GM23338 (cell line): ENCODE results near the gene QRICH1. TPM values are rescaled to one million over a fixed set of nuclear protein-coding genes. Genes with fewer than 3 reads are reported as not detected.

Source experiments
- ATAC-seq: fragments of 200-7000 bp; cut with Tn5 transposase; 3 replicates; pipeline ENCODE4 v1.9.1; 2020
- DNase-seq: peaks from one replicate; pipeline ENCODE4 v3.0.0-alpha.2; 2015; ENCODE audit warnings: low spot score
- H2AFZ ChIP-seq: fragments of 200-600 bp; sonication (generic); 2 replicates; pipeline ENCODE4 v1.8.0; 2016; ENCODE audit warnings: antibody characterized with exemption, mild to moderate bottlenecking, moderate library complexity
- H3F3A ChIP-seq: fragments of 200-600 bp; sonication (generic); replicated peaks from 2 replicates; pipeline ENCODE4 v1.8.0; 2017; ENCODE audit warnings: antibody characterized with exemption, mixed run types, low read depth
- H3K27ac ChIP-seq: fragments of 200-600 bp; sonication (generic); 2 replicates; pipeline ENCODE4 v1.6.1; 2016; ENCODE audit warnings: low read depth
- H3K27me3 ChIP-seq: fragments of 200-600 bp; sonication (generic); 2 replicates; pipeline ENCODE4 v1.8.0; 2016; ENCODE audit warnings: mild to moderate bottlenecking, mixed run types, moderate library complexity; ENCODE audit not compliant: insufficient read depth
- H3K36me3 ChIP-seq: fragments of 200-600 bp; sonication (generic); 2 replicates; pipeline ENCODE4 v1.8.0; 2016; ENCODE audit warnings: mild to moderate bottlenecking; ENCODE audit not compliant: insufficient read depth
- H3K4me1 ChIP-seq: fragments of 200-600 bp; sonication (generic); 2 replicates; pipeline ENCODE4 v1.8.0; 2016; ENCODE audit warnings: mild to moderate bottlenecking, moderate library complexity; ENCODE audit not compliant: insufficient read depth
- H3K4me2 ChIP-seq: fragments of 200-600 bp; sonication (generic); 2 replicates; pipeline ENCODE4 v1.7.1; 2017; ENCODE audit warnings: mixed run types
- H3K4me3 ChIP-seq: fragments of 200-600 bp; sonication (generic); 2 replicates; pipeline ENCODE4 v1.6.1; 2016; ENCODE audit warnings: mixed run types
- H3K79me2 ChIP-seq: fragments of 200-600 bp; sonication (generic); replicated peaks from 2 replicates; pipeline ENCODE4 v1.8.0; 2017; ENCODE audit warnings: mild to moderate bottlenecking; ENCODE audit not compliant: insufficient read depth
- H3K9me2 ChIP-seq: fragments of 200-600 bp; sonication (generic); 2 replicates; pipeline ENCODE4 v1.8.0; 2017; ENCODE audit not compliant: insufficient read depth
- H4K20me1 ChIP-seq: fragments of 200-600 bp; sonication (generic); replicated peaks from 2 replicates; pipeline ENCODE4 v1.8.0; 2017; ENCODE audit warnings: mild to moderate bottlenecking; ENCODE audit not compliant: insufficient read depth
- H3K27ac Mint-ChIP-seq: 2 replicates; pipeline ENCODE4 v1.8.0; 2020; ENCODE audit warnings: inconsistent platforms, mild to moderate bottlenecking, moderate library complexity, mixed read lengths
- H3K27me3 Mint-ChIP-seq: 3 replicates; pipeline ENCODE4 v1.8.0; 2022; ENCODE audit warnings: low read depth, mild to moderate bottlenecking, moderate library complexity, mixed read lengths, inconsistent platforms; ENCODE audit not compliant: insufficient read depth, poor library complexity
- H3K36me3 Mint-ChIP-seq: 3 replicates; pipeline ENCODE4 v1.8.0; 2021; ENCODE audit warnings: low read depth, mild to moderate bottlenecking, inconsistent platforms, moderate library complexity, mixed read lengths
- H3K4me1 Mint-ChIP-seq: 3 replicates; pipeline ENCODE4 v1.8.0; 2020; ENCODE audit warnings: mild to moderate bottlenecking, inconsistent platforms, mixed read lengths
- H3K4me3 Mint-ChIP-seq: 3 replicates; pipeline ENCODE4 v1.8.0; 2021; ENCODE audit warnings: moderate library complexity, mild to moderate bottlenecking, inconsistent platforms, mixed read lengths
- H3K9me3 Mint-ChIP-seq: 3 replicates; pipeline ENCODE4 v1.8.0; 2020; ENCODE audit warnings: moderate library complexity, mild to moderate bottlenecking, inconsistent platforms, mixed read lengths
- CREB1 ChIP-seq: fragments of 250-450 bp; sonication (Bioruptor Pico); IDR thresholded peaks from 2 replicates; pipeline ENCODE4 v1.5.0; 2020; ENCODE audit warnings: low read depth, mild to moderate bottlenecking, moderate library complexity
- EZH2 ChIP-seq: fragments of 200-600 bp; sonication (generic); IDR thresholded peaks from one replicate; pipeline ENCODE4 v1.8.0; 2017; ENCODE audit warnings: antibody characterized with exemption, mild to moderate bottlenecking, low read depth; ENCODE audit not compliant: unreplicated experiment
- EZH2phosphoT487 ChIP-seq: fragments of 200-600 bp; sonication (generic); IDR thresholded peaks from one replicate; pipeline ENCODE4 v1.8.1; 2018; ENCODE audit warnings: antibody characterized with exemption; ENCODE audit not compliant: unreplicated experiment
- JUNB ChIP-seq: IDR thresholded peaks from one replicate; pipeline ENCODE4 v1.6.1; 2016; ENCODE audit warnings: antibody characterized with exemption; ENCODE audit not compliant: unreplicated experiment
- NANOG ChIP-seq: IDR thresholded peaks from 2 replicates; pipeline ENCODE4 v1.6.1; 2016; ENCODE audit warnings: antibody characterized with exemption, borderline replicate concordance
- POLR2AphosphoS5 ChIP-seq: IDR thresholded peaks from 2 replicates; pipeline ENCODE4 v1.6.1; 2016; ENCODE audit warnings: antibody characterized with exemption, low read depth
- STAT1 ChIP-seq: IDR thresholded peaks from one replicate; pipeline ENCODE4 v1.6.1; 2016; ENCODE audit warnings: antibody characterized with exemption; ENCODE audit not compliant: unreplicated experiment
- ZNF114 ChIP-seq: fragments of 250-450 bp; sonication (Bioruptor Pico); IDR thresholded peaks from 2 replicates; pipeline ENCODE4 v1.5.0; 2020; ENCODE audit warnings: mild to moderate bottlenecking, moderate library complexity
- ZNF331 ChIP-seq: fragments of 250-450 bp; sonication (Bioruptor Pico); IDR thresholded peaks from 2 replicates; pipeline ENCODE4 v1.5.0; 2020; ENCODE audit warnings: low read depth, mild to moderate bottlenecking, moderate library complexity
- polyA plus RNA-seq: library from polyadenylated mRNA; unstranded; fragments of >200 nt; fragmentation: Nextera tagmentation; extraction: Ambion mirVana; gene quantifications from 2 replicates; pipeline ENCODE4 v1.2.1, GENCODE V29; 2016
- total RNA-seq: library from RNA; depleted of rRNA; stranded (reverse); fragments of >200 nt; shearing (Covaris generic); gene quantifications from 2 replicates; pipeline ENCODE4 v1.2.3, GENCODE V29; 2014
- TF ChIP-seq, protein P1 (sequence below): IDR thresholded peaks from 2 replicates; pipeline ENCODE4 v1.6.1; 2016; ENCODE audit warnings: antibody characterized with exemption
- TF ChIP-seq, protein P2 (sequence below): fragments of 250-450 bp; sonication (Bioruptor Pico); IDR thresholded peaks from 2 replicates; pipeline ENCODE4 v1.5.0; 2020; ENCODE audit warnings: mild to moderate bottlenecking, moderate library complexity
- TF ChIP-seq, protein P3 (sequence below), 2 experiments: fragments of 200-600 bp in 1 of 2; sonication (generic) in 1 of 2; conservative IDR thresholded peaks; 2 replicates each; pipeline versions ENCODE4 v1.5.1 to v1.6.1; 2016 to 2017; ENCODE audit warnings: antibody characterized with exemption in 2 of 2, low read depth in 2 of 2, mild to moderate bottlenecking in 2 of 2, moderate library complexity in 1 of 2
- TF ChIP-seq, protein P4 (sequence below): IDR thresholded peaks from one replicate; pipeline ENCODE4 v1.6.1; 2018; ENCODE audit warnings: antibody characterized with exemption; ENCODE audit not compliant: unreplicated experiment

QRICH1 gene
- total and polyA plus RNA-seq, 2 experiments from 2014 or later, result 66.9 to 149 TPM

DNA sequence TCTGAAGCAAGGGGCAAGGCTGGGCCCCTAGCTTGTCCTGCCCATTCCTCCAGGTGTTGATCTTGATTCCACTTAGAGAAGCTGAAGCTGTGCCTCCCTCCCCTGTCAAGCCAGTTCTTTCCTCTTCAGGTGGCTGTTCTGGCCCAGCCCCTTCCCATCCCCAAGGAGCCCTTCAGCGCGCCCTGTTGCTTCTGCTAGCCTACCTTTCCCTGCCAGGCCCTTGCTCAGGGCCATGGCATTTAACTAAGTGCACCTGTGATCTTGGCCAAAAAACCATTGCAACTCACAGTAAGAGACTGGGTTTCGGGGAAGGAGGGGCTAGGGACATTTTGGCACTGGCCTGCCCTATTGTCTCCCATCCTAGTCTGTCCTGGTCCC is 88.6 kb downstream of the QRICH1 start:
- H3K9me3 Mint-ChIP-seq, result peaks cover 3% of the 10 kb centered on the region; the same call in 2 of the 3 replicates
- H3K27ac ChIP-seq, result no peak overlapping the region
- peaks cover 12% of the 10 kb centered on the region for H3K27me3 Mint-ChIP-seq
- H3K36me3 Mint-ChIP-seq, result peaks cover 14% of the 10 kb centered on the region
- no peak overlapping the region for H3K4me3 Mint-ChIP-seq
- DNase-seq (no peak), ATAC-seq (no peak)
- no peaks in the 10 kb centered on the region for H3K36me3 ChIP-seq
- 0 out of 2 replicates have a peak, but pooled peaks cover 5% of the 10 kb centered on the region for H3F3A ChIP-seq
- H3K9me2 ChIP-seq, result no peaks in the 10 kb centered on the region; the same call in 1 of the 2 replicates
- H3K4me1 ChIP-seq, result peaks cover 9% of the 10 kb centered on the region
- H4K20me1 ChIP-seq, result peaks cover 16% of the 10 kb centered on the region
- no peak overlapping the region for H2AFZ ChIP-seq
- H3K4me3 ChIP-seq, result no peak overlapping the region
- H3K4me2 ChIP-seq, result no peak overlapping the region
- no peak overlapping the region for H3K27ac Mint-ChIP-seq
- no peaks in the 10 kb centered on the region for H3K27me3 ChIP-seq
- peaks cover 28% of the 10 kb centered on the region for H3K79me2 ChIP-seq
- H3K4me1 Mint-ChIP-seq, result peaks cover 21% of the 10 kb centered on the region
- TF ChIP-seq, protein P1, sequence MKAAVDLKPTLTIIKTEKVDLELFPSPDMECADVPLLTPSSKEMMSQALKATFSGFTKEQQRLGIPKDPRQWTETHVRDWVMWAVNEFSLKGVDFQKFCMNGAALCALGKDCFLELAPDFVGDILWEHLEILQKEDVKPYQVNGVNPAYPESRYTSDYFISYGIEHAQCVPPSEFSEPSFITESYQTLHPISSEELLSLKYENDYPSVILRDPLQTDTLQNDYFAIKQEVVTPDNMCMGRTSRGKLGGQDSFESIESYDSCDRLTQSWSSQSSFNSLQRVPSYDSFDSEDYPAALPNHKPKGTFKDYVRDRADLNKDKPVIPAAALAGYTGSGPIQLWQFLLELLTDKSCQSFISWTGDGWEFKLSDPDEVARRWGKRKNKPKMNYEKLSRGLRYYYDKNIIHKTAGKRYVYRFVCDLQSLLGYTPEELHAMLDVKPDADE, result no peak
- TF ChIP-seq, protein P2, sequence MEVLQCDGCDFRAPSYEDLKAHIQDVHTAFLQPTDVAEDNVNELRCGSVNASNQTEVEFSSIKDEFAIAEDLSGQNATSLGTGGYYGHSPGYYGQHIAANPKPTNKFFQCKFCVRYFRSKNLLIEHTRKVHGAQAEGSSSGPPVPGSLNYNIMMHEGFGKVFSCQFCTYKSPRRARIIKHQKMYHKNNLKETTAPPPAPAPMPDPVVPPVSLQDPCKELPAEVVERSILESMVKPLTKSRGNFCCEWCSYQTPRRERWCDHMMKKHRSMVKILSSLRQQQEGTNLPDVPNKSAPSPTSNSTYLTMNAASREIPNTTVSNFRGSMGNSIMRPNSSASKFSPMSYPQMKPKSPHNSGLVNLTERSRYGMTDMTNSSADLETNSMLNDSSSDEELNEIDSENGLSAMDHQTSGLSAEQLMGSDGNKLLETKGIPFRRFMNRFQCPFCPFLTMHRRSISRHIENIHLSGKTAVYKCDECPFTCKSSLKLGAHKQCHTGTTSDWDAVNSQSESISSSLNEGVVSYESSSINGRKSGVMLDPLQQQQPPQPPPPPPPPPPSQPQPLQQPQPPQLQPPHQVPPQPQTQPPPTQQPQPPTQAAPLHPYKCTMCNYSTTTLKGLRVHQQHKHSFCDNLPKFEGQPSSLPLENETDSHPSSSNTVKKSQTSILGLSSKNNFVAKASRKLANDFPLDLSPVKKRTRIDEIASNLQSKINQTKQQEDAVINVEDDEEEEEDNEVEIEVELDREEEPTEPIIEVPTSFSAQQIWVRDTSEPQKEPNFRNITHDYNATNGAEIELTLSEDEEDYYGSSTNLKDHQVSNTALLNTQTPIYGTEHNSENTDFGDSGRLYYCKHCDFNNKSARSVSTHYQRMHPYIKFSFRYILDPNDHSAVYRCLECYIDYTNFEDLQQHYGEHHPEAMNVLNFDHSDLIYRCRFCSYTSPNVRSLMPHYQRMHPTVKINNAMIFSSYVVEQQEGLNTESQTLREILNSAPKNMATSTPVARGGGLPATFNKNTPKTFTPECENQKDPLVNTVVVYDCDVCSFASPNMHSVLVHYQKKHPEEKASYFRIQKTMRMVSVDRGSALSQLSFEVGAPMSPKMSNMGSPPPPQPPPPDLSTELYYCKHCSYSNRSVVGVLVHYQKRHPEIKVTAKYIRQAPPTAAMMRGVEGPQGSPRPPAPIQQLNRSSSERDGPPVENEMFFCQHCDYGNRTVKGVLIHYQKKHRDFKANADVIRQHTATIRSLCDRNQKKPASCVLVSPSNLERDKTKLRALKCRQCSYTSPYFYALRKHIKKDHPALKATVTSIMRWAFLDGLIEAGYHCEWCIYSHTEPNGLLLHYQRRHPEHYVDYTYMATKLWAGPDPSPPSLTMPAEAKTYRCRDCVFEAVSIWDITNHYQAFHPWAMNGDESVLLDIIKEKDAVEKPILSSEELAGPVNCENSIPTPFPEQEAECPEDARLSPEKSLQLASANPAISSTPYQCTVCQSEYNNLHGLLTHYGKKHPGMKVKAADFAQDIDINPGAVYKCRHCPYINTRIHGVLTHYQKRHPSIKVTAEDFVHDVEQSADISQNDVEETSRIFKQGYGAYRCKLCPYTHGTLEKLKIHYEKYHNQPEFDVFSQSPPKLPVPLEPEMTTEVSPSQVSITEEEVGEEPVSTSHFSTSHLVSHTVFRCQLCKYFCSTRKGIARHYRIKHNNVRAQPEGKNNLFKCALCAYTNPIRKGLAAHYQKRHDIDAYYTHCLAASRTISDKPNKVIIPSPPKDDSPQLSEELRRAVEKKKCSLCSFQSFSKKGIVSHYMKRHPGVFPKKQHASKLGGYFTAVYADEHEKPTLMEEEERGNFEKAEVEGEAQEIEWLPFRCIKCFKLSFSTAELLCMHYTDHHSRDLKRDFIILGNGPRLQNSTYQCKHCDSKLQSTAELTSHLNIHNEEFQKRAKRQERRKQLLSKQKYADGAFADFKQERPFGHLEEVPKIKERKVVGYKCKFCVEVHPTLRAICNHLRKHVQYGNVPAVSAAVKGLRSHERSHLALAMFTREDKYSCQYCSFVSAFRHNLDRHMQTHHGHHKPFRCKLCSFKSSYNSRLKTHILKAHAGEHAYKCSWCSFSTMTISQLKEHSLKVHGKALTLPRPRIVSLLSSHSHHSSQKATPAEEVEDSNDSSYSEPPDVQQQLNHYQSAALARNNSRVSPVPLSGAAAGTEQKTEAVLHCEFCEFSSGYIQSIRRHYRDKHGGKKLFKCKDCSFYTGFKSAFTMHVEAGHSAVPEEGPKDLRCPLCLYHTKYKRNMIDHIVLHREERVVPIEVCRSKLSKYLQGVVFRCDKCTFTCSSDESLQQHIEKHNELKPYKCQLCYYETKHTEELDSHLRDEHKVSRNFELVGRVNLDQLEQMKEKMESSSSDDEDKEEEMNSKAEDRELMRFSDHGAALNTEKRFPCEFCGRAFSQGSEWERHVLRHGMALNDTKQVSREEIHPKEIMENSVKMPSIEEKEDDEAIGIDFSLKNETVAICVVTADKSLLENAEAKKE (CRISPR knock-in tag), result no peak
- TF ChIP-seq CREB1 (CRISPR knock-in tag) (no peak), JUNB (no peak), EZH2phosphoT487 (no peak), ZNF114 (CRISPR knock-in tag) (no peak), POLR2AphosphoS5 (no peak), ZNF331 (CRISPR knock-in tag) (no peak), STAT1 (no peak), NANOG (no peak), EZH2 (no peak)
- TF ChIP-seq, protein P3, sequence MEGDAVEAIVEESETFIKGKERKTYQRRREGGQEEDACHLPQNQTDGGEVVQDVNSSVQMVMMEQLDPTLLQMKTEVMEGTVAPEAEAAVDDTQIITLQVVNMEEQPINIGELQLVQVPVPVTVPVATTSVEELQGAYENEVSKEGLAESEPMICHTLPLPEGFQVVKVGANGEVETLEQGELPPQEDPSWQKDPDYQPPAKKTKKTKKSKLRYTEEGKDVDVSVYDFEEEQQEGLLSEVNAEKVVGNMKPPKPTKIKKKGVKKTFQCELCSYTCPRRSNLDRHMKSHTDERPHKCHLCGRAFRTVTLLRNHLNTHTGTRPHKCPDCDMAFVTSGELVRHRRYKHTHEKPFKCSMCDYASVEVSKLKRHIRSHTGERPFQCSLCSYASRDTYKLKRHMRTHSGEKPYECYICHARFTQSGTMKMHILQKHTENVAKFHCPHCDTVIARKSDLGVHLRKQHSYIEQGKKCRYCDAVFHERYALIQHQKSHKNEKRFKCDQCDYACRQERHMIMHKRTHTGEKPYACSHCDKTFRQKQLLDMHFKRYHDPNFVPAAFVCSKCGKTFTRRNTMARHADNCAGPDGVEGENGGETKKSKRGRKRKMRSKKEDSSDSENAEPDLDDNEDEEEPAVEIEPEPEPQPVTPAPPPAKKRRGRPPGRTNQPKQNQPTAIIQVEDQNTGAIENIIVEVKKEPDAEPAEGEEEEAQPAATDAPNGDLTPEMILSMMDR (conservative IDR thresholded peaks at IDR 0.05; ENCODE audit: low read depth in 2 of 2), result no peak
- TF ChIP-seq, protein P4, sequence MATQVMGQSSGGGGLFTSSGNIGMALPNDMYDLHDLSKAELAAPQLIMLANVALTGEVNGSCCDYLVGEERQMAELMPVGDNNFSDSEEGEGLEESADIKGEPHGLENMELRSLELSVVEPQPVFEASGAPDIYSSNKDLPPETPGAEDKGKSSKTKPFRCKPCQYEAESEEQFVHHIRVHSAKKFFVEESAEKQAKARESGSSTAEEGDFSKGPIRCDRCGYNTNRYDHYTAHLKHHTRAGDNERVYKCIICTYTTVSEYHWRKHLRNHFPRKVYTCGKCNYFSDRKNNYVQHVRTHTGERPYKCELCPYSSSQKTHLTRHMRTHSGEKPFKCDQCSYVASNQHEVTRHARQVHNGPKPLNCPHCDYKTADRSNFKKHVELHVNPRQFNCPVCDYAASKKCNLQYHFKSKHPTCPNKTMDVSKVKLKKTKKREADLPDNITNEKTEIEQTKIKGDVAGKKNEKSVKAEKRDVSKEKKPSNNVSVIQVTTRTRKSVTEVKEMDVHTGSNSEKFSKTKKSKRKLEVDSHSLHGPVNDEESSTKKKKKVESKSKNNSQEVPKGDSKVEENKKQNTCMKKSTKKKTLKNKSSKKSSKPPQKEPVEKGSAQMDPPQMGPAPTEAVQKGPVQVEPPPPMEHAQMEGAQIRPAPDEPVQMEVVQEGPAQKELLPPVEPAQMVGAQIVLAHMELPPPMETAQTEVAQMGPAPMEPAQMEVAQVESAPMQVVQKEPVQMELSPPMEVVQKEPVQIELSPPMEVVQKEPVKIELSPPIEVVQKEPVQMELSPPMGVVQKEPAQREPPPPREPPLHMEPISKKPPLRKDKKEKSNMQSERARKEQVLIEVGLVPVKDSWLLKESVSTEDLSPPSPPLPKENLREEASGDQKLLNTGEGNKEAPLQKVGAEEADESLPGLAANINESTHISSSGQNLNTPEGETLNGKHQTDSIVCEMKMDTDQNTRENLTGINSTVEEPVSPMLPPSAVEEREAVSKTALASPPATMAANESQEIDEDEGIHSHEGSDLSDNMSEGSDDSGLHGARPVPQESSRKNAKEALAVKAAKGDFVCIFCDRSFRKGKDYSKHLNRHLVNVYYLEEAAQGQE, result no peak
